ENCODE results near the gene FHAD1.

GRCh38 chr1:15435239-15436077 lies 188.4 kb downstream of the FHAD1 start:
- peak; percentile 48 for TF ChIP-seq POLR2A (IDR thresholded peaks at IDR 0.05; ENCODE audit: low read depth, low read length)
- TF ChIP-seq CTCF (IDR thresholded peaks at IDR 0.05; ENCODE audit: extremely low read depth in 1 of 2, insufficient read depth in 1 of 2, low read depth in 1 of 2, low read length in 2 of 2) = no peak
- no peak for TF ChIP-seq EZH2 (IDR thresholded peaks at IDR 0.05; ENCODE audit: borderline replicate concordance, low read depth, low read length, severe bottlenecking)
- TF ChIP-seq GATA2 (IDR thresholded peaks at IDR 0.05; ENCODE audit: insufficient read depth, insufficient read length, low read depth, low read length) = no peak
- TF ChIP-seq POLR2AphosphoS5 (IDR thresholded peaks at IDR 0.05; ENCODE audit: insufficient read depth, low read depth, low read length) = no peak
- no peak for TF ChIP-seq FOS (IDR thresholded peaks at IDR 0.05; ENCODE audit: borderline replicate concordance, insufficient read depth, low read length)
- TF ChIP-seq MAX (IDR thresholded peaks at IDR 0.05; ENCODE audit: insufficient read depth, insufficient read length) = no peak
- TF ChIP-seq MYC (IDR thresholded peaks at IDR 0.05; ENCODE audit: low read depth, low read length) = no peak
- TF ChIP-seq JUN (IDR thresholded peaks at IDR 0.05; ENCODE audit: borderline replicate concordance, insufficient read depth, insufficient read length, low read depth) = no peak

All from endothelial cell of umbilical vein (primary cell).